GM19328 (cell line): ENCODE results near the gene TAS2R41.
"Not testable (repeated sequence)": the region's sequence is repeated elsewhere in the genome, so short reads cannot be mapped to it uniquely, and the experiment has no call there.

ENCODE experiments used
- ATAC-seq: cut with Tn5 transposase; IDR thresholded peaks from one replicate; pipeline ENCODE4 v1.9.1; 2021; ENCODE audit warnings: mild to moderate bottlenecking, moderate library complexity; ENCODE audit not compliant: unreplicated experiment

TAS2R41 gene

DNA sequence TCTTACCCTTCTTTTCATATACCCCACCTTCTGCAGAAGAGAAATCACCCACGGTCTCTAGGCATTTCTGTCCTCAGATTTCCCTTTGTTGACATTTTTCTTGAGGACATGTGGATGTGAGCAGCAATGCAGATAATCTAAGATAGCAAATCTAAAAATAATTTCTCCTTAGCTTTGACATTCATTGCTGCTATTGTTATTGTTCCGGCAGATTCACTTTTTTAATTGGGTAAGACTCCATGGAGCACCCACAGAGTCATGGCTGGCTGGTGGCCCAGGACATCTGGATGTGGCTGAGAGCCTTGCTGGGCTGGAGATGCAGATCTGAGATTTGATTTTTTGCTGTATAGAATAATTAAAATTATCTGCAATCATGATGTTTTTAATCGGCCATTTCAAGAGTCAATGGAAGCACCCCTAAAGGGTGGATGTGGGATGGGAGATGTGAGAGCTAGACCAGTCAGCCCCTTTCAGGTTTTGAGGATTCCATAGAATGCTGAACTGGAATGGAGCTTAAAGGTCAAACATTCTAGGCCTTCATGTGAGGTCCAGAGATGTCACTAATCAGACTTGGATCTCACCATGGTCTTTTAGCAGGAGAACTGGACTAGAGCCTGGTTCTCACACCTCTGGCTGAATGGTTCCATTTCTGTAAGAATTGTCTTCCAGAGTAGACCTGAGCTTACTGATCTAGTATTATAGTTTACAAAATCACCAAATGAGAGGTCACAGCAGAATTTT is 37.5 kb downstream of the TAS2R41 start:
- no peak for ATAC-seq

GRCh38 chr7:143516981-143517380 is 39.3 kb downstream of the TAS2R41 start:
- no peak for ATAC-seq

GRCh38 chr7:143518521-143518920 is 40.8 kb downstream of the TAS2R41 start:
- no peak for ATAC-seq

GRCh38 chr7:143518941-143519340 is 41.3 kb downstream of the TAS2R41 start:
- no peak for ATAC-seq

DNA sequence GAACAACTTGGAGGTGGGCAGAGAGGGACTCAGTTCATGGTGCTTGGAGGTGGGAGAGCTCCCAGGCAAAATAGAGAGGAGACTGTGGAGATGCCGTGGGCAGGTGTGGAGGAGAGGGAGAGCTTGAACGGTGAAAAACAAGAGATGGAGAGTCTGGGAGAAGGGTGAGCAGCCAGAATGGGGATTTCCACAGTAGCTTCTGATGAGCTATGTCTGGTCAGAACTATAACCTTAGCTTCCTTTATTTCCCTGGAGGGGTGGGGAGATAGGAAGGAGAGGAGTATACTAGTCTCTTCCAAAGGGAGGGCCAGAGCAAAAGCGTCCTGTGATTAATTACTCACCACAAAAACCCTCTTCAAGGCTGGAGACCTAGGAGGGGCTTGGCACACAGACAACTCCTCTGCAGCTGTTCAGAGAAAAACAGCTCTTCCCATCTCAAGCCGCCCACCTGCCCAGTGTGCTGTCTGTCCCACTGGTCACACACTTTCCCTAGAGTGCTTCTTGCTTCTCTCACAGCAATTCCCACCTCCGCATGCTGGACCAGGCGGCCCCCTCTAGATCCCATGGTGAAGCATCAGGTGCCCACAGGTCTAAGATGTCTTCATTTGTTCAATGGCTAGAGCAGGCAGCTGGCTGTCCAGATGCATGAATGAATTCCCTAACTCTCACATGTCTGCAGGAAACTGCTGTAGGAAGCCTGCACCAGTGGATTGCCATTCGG is 41.9 kb downstream of the TAS2R41 start:
- ATAC-seq: no peak

DNA sequence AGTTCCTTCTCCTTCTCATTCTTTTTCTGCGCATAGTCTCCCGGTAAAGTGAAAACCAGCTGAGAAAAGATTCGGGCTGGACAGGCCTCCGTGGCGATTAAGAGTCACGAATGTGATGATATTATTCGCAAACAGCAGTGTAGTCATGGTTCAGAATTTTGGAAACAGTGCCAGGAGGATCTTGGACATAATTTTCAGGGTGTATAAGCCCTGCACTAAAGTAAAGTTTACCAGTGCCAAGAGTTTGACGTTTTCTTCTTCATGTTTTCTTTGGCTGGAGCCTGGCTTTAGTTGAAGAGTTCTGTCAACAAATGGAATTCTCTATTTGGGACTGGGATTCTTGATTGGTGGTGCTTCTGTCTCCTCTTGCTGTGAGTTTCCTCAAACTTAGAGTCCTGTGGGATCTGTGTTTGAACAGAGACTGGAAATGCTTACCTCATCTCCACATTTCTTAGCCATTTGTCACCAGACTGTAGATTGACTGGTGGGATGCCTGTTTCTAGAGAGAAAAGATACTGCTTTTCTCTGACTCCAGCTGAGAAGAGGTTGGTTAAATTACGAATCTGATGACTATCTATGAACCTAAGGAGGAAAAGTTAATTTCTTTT is 44.7 kb downstream of the TAS2R41 start:
- ATAC-seq: not testable (repeated sequence)
